ENCODE data around the gene SMTNL2. TPM values are rescaled to one million over a fixed set of nuclear protein-coding genes. Genes with fewer than 3 reads are reported as not detected.
A peak's percentile ranks its signal among the peaks of the same experiment; 100 is the strongest.
"Not testable (repeated sequence)": the region's sequence is repeated elsewhere in the genome, so short reads cannot be mapped to it uniquely, and the experiment has no call there.

The SMTNL2 gene
- total RNA-seq, 1 experiment from 2014 or later, result not detected

DNA sequence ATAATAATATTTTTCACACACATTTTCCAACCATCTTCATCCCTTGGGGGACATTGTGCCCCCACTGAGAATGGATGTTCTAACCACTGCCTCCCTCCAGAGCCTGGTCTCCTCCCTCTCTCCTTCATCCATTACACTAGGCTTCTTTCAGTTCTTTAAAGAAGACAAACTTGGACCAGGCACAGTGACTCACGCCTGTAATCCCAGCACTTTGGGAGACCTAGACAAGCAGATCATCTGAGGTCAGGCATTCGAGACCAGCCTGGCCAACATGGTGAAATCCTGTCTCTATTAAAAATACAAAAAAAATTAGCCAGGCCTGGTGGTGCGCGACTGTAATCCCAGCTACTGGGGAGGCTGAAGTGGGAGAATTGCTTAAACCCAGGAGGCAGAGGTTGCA is 50.6 kb downstream of the SMTNL2 start:
- no peak for DNase-seq (ENCODE audit: low read depth)

DNA sequence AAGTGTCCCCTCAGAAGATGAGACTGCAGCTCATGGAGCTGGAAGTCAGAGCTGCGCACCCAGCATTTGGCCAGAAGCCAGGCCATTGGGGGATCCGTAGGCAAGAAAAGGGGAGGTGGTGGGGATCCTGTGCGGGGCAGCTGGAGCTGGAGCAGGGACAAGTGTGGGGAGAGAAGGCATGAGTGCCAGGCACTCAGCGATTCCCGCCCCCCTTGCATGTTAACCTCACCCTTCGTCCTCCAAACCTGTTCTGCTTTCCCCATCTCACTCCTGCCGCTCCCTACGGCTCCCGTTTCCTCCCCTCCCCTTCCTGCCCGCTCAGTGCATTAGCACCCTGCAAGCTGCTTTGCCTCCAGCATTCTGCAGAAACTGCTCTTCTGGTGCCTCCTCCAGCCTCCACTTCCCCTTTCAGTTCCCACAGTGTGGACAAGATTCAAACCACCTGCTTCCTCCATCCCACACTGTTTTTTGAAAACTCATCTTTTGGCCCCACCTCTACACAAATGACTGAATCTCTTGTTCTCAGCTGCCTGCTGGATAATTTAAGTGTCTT is 51.6 kb downstream of the SMTNL2 start:
- no peak for DNase-seq (ENCODE audit: low read depth)

DNA sequence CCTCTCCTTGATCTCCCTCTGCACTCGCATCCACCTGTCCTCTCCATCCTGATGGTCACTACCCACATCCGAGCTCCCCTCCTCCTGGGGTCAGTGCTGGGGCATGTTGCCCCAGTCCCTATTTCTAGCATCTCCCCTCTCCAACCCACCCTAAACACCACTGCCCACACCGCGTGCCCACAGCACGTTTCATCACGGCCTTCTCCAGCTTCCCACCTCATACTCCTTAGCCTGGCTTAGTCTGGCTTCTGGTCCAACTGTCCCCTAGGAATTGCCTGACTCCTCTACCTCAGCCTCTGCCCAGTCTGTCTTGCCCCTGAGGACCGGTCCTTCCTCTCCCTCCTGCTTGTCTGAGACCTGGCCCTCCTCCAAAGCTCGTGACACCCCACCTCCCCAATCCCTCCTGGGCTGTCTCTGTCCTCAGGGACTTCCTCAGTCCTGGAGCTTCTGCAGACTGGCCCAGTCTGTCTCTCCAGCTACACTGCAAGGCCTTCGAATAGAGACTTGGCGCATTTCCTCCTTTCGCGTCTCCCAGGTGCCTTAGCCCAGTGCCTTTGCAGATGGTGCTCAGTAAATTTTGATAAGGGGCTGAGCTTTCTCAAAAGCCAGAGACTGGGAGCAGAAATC is 52.3 kb downstream of the SMTNL2 start:
- DNase-seq (ENCODE audit: low read depth), result no peak

DNA sequence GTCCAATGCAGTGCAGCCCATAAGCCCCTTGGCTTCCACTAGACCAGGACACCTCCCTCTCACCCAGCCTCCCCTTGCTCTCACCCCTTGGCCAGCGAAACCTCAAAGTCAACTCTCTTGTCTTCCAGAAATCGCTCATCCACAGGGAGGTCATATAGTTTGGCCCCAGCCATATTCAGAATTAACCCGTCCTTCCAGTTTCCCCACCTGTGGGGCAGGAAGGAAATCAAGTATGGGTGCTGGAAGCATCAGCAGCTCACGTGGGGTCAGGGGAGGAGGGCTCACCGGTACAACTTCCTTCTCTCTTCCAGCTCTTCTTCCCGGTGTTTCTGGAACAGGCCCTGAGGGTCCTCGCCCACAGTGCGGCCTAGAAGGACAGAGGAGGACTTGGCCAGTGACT is 54.4 kb downstream of the SMTNL2 start:
- DNase-seq (ENCODE audit: low read depth), result not testable (repeated sequence)

DNA sequence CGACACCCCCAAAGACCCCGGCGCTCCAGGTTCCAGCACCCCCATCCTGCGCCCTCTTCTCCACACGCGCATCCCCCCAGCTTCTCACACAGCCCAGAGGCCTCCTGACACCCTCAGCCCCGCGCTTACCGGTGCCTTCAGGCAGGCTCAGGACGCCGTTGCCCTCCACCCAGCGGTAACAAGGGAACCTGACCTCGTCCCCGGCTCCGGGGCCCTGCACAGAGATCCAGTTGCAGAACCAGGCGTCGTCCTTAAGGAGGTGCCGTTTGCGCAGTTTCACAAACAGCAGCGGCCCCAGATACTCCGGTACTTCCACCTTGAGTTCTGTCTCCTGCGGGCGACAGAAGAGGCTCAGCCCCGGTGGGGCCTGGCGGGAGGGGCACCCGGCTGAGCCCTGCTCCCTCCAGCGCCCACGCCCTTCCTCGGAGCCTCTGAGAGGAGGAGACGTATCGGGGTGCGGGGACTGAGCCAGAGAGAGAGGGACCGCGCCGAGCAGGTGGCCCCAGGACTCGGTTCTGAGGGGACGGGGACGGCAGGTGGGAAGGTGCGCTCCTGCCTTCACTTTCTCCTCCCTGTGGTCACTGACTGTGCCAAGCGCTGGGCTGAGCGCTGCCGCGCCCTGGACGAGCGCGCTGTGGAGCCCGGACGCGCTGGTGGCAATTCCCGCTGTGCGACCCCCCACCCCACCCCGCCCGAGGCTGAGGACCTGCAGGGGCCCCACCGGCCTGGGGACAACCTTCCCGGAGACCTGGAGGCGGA is 55.2 kb downstream of the SMTNL2 start:
- peak; percentile 49 for DNase-seq (ENCODE audit: low read depth)

DNA sequence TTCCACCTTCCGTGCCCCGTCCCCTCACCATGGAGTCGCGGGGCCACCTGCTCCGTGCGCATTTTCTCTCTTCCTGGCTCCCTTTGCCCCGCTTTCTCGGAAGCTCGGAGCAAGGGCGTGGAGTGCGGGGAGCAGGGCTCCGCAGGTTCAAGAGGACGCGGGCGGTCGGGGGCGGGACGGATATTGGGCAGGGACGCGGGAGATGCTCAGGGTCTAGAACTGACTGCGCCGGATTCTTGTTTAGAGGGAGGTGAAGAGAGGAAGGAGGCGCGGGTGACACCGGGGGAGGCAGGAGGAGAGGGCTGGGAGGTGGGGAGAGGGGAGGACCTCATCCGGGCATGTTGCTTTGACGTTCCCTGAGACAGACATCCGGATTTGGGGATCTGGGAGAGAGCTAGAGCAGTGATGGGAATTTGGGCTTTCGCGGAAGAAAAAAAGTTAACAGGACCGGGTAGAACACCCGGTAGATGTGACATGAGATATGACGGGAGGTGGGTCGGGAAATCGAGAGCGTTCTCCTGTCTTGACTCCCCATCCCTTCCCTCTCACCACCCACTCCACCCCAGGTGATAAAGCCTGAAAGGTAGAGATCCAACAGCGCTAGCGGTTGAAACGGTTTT is 56.4 kb downstream of the SMTNL2 start:
- DNase-seq (ENCODE audit: low read depth), result not testable (repeated sequence)

DNA sequence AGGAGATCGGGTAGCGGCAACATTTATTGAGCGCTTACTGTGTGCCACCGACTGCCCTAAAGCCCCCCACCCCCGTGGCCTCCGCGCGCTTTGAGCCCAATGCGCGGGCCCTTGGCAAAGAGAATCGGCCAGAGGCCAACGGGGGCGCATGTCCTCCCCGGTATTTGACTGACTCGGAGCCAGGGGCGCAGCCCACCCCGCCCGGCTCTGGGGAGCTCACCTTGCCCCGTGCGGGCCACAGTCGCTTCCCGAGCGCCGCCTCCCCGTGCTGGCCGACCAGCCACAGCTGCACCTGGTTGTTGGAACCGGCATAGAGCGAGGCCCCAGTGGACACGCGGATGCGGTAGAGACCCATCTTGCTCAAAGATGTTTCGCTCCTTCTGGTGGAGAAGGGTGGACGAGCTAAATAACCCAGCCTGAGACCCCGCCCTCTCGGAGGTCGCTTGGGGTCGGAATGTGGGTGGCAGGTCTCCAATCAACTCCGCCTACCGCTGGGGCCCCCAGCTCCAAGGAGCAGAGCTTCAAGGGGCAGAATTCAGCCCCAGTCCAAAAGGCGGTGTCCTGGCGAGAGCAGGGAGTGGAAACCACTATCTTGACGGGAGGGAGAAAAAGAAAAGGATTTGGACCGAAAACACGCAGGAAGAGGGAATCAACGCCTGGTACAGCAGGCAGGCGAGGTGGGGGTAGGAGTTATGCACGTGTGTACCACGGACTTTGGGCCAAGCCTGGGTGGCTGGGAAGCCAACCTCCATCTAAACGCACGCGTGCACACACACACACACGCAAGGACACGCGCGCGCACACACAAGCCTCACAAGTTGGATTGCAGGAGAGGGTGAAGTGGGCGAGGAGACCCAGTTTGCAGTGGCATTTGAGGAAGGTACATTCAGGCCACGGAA is 57.2 kb downstream of the SMTNL2 start, which contains the start of gene ALOX15:
ALOX15 (minus strand) TSS at position 382 of the 899 bp plus-strand sequence; CDS start at position 355, 27 bp downstream.
- DNase-seq (ENCODE audit: low read depth), result no peak

DNA sequence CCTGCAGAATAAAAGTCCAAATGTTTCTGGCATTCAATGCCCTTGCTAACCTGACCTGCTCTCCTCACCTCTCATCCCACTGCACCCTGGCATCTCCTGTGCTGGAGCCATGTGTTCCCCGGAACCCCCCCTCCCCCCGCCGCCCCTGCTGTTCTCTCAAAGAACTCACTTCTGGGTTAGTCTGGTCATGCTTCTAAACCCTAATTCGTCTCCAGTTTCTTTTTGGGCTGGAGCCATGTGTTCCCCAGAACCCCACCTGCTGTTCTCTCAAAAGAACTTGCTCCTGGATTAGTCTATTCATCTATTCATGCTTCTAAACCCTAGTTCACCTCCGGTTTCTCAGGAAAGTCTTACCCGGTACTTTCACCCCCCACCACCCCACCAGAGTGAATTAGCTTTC is 58.0 kb downstream of the SMTNL2 start:
- DNase-seq (ENCODE audit: low read depth), result no peak

DNA sequence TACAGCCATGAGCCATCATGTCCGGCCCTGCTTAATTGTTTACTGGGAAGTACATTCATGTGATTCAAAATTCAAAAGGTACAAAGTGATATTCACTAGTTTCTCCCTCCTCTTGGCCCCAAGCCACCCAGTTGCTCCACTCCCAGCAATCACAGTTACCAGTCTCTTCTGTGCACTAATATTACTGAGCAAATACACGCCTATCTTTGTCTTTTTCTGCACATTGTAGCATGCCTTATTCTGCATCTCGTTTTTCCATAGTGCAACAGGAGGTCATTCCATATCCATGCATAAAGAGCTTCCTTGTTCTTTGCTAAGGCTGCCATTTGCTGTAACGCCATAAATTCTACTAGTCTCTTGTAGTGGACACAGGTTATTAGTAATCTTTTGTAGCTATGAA is 59.3 kb downstream of the SMTNL2 start:
- no peak for DNase-seq (ENCODE audit: low read depth)

DNA sequence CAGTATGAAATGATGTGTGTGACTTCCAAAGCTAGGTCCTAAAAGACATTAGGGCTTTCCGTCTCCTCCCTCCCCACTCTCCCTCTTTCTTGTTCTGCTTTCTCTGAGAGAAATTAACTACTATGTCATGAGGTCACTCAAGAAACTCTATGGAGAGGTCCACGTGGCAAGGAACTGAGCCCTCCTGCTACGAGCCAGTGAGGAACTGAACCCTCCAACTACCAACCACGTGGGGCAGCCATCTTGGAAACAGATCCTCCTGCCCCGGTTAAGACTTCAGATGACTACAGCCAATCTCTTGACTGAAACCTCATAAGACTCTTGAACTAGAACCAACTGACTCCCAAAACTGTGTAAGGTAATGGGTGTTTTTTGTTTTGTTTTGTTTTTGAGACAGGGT is 61.3 kb downstream of the SMTNL2 start:
- DNase-seq (ENCODE audit: low read depth), result no peak

DNA sequence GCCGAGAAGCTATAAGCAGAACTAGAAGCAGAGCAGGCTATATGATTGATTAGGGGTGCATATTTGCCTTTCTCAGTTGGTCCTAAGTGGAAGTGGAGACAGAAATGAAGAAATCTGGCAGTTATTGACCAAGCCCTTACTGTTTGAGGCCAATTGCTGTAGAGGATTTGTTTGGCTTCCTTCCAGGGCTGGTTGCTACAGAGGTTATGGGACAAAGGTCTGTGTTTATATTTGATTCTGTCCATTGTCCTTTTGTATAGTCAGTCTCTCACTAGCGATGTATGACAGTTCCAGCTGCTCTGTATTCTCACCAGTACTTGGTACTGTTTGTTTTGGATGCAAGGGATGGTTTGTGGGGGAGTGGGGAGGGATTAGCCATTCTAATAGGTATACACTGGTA is 64.4 kb downstream of the SMTNL2 start:
- no peak for DNase-seq (ENCODE audit: low read depth)

DNA sequence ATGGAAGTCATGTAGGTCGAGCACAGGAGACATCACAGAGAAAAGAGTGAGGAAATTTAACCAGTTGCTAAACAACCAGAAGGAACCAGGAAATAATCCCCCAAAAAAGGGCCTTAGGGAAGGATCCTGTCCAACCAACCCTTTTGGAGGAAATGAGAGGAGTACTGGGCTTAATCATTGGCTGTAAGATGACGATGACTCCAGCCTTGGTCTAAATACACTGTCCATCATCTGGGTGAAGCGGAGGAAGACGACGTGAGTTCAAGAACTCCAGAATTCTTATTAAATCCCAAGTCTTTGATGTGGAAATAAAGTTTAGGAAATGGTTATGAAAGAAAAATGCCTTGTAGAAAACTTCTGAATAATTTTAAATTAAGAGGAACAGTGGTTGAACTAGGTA is 68.7 kb downstream of the SMTNL2 start:
- DNase-seq (ENCODE audit: low read depth), result no peak

DNA sequence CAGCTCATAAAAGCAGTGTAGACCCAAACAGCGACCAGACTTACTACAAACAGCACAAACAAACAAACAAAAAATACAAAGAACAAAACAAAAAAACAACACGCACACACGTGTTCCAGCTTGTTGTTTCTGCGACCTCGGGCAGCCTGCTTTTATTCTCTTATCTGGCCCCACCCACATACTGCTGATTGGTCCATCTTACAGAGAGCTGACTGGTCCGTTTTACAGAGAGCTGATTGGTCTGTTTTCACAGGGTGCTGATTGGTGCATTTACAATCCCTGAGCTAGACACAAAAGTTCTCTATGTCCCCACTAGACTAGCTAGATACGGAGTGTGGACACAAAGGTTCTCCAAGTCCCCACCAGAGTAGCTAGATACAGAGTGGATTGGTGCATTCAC is 71.6 kb downstream of the SMTNL2 start:
- DNase-seq (ENCODE audit: low read depth), result not testable (repeated sequence)

DNA sequence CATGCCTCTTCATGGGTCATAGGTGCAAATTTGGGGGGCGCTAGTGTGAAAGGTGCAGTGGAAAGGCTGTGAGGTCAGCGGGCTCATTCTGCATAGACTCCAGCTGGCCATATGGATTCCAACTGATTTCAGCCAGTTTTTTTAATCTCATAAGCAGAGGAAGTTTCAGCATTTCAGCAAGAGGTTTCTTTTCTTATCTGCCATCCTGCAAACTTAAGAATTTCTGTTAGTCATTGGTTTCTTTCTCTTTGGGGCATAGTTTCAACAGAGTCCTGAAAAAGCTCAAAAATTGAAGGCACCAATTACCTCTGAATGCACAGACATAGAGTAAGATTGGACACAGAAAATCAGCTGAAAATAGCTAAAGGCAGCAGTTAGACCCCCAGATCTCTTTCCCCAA is 73.3 kb downstream of the SMTNL2 start:
- no peak for DNase-seq (ENCODE audit: low read depth)

Other genes starting within 250 kb of the SMTNL2 start
- gene UBE2G1, start 217.9 kb upstream of the SMTNL2 start, total RNA-seq (2014; rRNA removed; shearing (Covaris generic)), result 68.2 and 78.2 TPM in 2 replicates
- 0.11 TPM in 1 of 2 replicates, not detected in the other for gene SPNS3, start 150.6 kb upstream of the SMTNL2 start, total RNA-seq (2014; rRNA removed; shearing (Covaris generic))
- gene SPNS2, start 85.6 kb upstream of the SMTNL2 start, total RNA-seq (2014; rRNA removed; shearing (Covaris generic)), result not detected in 2 replicates
- gene MYBBP1A, start 29.1 kb upstream of the SMTNL2 start, total RNA-seq (2014; rRNA removed; shearing (Covaris generic)), result 174 and 179 TPM in 2 replicates
- gene GGT6, start 24.0 kb upstream of the SMTNL2 start, total RNA-seq (2014; rRNA removed; shearing (Covaris generic)), result not detected in 2 replicates
- not detected in 2 replicates for gene ALOX15, start 57.1 kb downstream of the SMTNL2 start, total RNA-seq (2014; rRNA removed; shearing (Covaris generic))
- gene PELP1, start 119.6 kb downstream of the SMTNL2 start, total RNA-seq (2014; rRNA removed; shearing (Covaris generic)), result 31.8 and 35.1 TPM in 2 replicates
- 10.7 and 16.4 TPM in 2 replicates for gene ARRB2, start 126.1 kb downstream of the SMTNL2 start, total RNA-seq (2014; rRNA removed; shearing (Covaris generic))
- gene MED11, start 146.9 kb downstream of the SMTNL2 start, total RNA-seq (2014; rRNA removed; shearing (Covaris generic)), result 23.9 and 29.3 TPM in 2 replicates
- gene ZMYND15, start 155.3 kb downstream of the SMTNL2 start, total RNA-seq (2014; rRNA removed; shearing (Covaris generic)), result 1.1 TPM in 1 of 2 replicates, not detected in the other
- 3.0 and 3.8 TPM in 2 replicates for gene CXCL16, start 155.4 kb downstream of the SMTNL2 start, total RNA-seq (2014; rRNA removed; shearing (Covaris generic))
- not detected in 2 replicates for gene TM4SF5, start 187.4 kb downstream of the SMTNL2 start, total RNA-seq (2014; rRNA removed; shearing (Covaris generic))
- not detected in 2 replicates for gene VMO1, start 201.8 kb downstream of the SMTNL2 start, total RNA-seq (2014; rRNA removed; shearing (Covaris generic))
- gene GLTPD2, start 204.4 kb downstream of the SMTNL2 start, total RNA-seq (2014; rRNA removed; shearing (Covaris generic)), result not detected in 2 replicates
- 361 and 379 TPM in 2 replicates for gene PSMB6, start 211.6 kb downstream of the SMTNL2 start, total RNA-seq (2014; rRNA removed; shearing (Covaris generic))
- 3.7 and 9.2 TPM in 2 replicates for gene PLD2, start 222.6 kb downstream of the SMTNL2 start, total RNA-seq (2014; rRNA removed; shearing (Covaris generic))
- 10.8 and 13.8 TPM in 2 replicates for gene MINK1, start 248.8 kb downstream of the SMTNL2 start, total RNA-seq (2014; rRNA removed; shearing (Covaris generic))